Measurements from ENCODE around the gene NCBP3.

DNA sequence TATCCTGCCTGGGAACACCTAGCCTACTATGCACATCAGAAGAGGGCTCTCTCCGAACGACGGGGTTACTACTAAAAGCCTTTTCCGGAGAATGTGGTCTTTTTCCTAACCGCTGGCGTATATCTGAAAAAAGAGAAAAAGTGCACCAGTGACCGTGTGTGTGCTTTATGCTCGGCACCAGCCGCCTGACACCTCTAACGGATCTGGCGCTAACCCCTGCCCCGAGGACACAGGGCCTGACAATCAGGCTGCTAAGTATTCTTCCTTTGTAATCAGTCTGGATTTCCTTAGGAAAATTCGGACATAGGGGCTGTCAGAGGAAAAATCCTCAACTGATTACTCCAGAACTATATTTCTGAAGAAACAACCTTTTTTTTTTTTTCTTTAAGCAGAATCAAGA lies 31.7 kb downstream of the NCBP3 start:
- TF ChIP-seq POLR2A (IDR thresholded peaks at IDR 0.05; ENCODE audit: low read depth): no peak
- TF ChIP-seq, protein P1, sequence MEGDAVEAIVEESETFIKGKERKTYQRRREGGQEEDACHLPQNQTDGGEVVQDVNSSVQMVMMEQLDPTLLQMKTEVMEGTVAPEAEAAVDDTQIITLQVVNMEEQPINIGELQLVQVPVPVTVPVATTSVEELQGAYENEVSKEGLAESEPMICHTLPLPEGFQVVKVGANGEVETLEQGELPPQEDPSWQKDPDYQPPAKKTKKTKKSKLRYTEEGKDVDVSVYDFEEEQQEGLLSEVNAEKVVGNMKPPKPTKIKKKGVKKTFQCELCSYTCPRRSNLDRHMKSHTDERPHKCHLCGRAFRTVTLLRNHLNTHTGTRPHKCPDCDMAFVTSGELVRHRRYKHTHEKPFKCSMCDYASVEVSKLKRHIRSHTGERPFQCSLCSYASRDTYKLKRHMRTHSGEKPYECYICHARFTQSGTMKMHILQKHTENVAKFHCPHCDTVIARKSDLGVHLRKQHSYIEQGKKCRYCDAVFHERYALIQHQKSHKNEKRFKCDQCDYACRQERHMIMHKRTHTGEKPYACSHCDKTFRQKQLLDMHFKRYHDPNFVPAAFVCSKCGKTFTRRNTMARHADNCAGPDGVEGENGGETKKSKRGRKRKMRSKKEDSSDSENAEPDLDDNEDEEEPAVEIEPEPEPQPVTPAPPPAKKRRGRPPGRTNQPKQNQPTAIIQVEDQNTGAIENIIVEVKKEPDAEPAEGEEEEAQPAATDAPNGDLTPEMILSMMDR (IDR thresholded peaks at IDR 0.05): no peak
- TF ChIP-seq POLR2AphosphoS5 (IDR thresholded peaks at IDR 0.05): no peak
